GM18526 (cell line): ENCODE measurements around the gene VAX1.

Experiments used
- POLR2A ChIP-seq: IDR thresholded peaks from 3 replicates; pipeline ENCODE4 v1.6.1; 2011; ENCODE audit not compliant: insufficient read length; ENCODE audit errors: extremely low read depth

VAX1 gene

GRCh38 chr10:117130862-117131375 lies 7.2 kb downstream of the VAX1 start:
- no peak for TF ChIP-seq POLR2A

GRCh38 chr10:117130346-117130745 lies 7.7 kb downstream of the VAX1 start:
- TF ChIP-seq POLR2A, result no peak

GRCh38 chr10:117126034-117126433 lies 12.0 kb downstream of the VAX1 start:
- no peak for TF ChIP-seq POLR2A

- TF ChIP-seq POLR2A, result no peak
These were observed 25.9 kb downstream of the VAX1 start for GRCh38 chr10:117112220-117112619.

GRCh38 chr10:117107238-117107637 lies 30.8 kb downstream of the VAX1 start:
- TF ChIP-seq POLR2A, result no peak

- TF ChIP-seq POLR2A, result no peak
These were observed 41.4 kb downstream of the VAX1 start for GRCh38 chr10:117096599-117097201.

- TF ChIP-seq POLR2A, result no peak
These were observed 43.2 kb downstream of the VAX1 start for GRCh38 chr10:117094856-117095255.

GRCh38 chr10:117092386-117092785 lies 45.7 kb downstream of the VAX1 start:
- no peak for TF ChIP-seq POLR2A

- TF ChIP-seq POLR2A, result no peak
These were observed 47.2 kb downstream of the VAX1 start for GRCh38 chr10:117090834-117091233.

- TF ChIP-seq POLR2A, result no peak
These were observed 50.5 kb downstream of the VAX1 start for GRCh38 chr10:117087521-117087920.

GRCh38 chr10:117086546-117086945 lies 51.5 kb downstream of the VAX1 start:
- TF ChIP-seq POLR2A, result no peak
